PFSK-1 (cell line): Measurements from ENCODE around the gene MCRIP2.

Experiments
- FOXP2 ChIP-seq: optimal IDR thresholded peaks from 2 replicates; pipeline ENCODE3; 2011; ENCODE audit warnings: borderline replicate concordance, control low read depth, inconsistent platforms; ENCODE audit not compliant: insufficient read depth; ENCODE audit errors: extremely low read length, extremely low read depth
- POLR2AphosphoS5 ChIP-seq: IDR thresholded peaks from 2 replicates; pipeline ENCODE4 v1.6.1; 2012; ENCODE audit warnings: low read depth, mild to moderate bottlenecking, control low read depth, low read length, moderate library complexity
- SIN3A ChIP-seq: IDR thresholded peaks from 2 replicates; pipeline ENCODE4 v1.6.1; 2012; ENCODE audit warnings: mild to moderate bottlenecking, low read length, moderate library complexity, borderline replicate concordance; ENCODE audit not compliant: insufficient read depth
- TAF1 ChIP-seq: IDR thresholded peaks from 2 replicates; pipeline ENCODE4 v1.6.1; 2012; ENCODE audit warnings: low read length, control low read depth, borderline replicate concordance; ENCODE audit not compliant: insufficient read depth
- TF ChIP-seq, protein P1 (sequence below), 2 experiments: IDR thresholded peaks; 2 replicates each; pipeline versions ENCODE4 v1.6.1 to v1.8.0; 2011 to 2012; ENCODE audit warnings: low read depth in 2 of 2, low read length in 2 of 2, control low read depth in 1 of 2, inconsistent platforms in 1 of 2, mild to moderate bottlenecking in 1 of 2, moderate library complexity in 1 of 2; ENCODE audit not compliant: insufficient read depth in 1 of 2

The MCRIP2 gene

DNA sequence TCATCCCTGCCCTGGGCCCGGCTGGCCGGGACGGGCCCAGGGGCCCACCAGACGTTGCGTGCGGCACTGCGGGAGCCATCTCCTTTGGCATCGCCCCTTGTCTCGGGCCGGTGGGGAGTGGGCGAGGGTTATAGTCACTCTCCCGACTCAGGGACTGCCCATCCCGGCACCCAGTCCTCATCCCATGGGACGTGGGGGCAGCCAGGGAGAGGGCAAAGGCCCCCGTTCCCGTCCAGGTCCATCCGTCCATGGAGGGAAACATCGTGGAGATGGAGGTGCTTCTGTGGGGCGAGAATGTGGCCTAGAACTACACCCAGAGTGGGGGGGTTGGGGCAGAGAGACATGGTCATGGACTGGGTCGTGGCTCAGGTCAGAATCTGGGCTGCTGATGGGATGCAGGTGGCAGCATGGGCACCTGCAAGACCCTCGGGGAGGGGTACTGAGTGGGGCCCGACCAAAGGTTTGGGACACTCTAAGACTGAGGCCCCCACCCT is 5.1 kb downstream of the MCRIP2 start:
- TF ChIP-seq, protein P1, sequence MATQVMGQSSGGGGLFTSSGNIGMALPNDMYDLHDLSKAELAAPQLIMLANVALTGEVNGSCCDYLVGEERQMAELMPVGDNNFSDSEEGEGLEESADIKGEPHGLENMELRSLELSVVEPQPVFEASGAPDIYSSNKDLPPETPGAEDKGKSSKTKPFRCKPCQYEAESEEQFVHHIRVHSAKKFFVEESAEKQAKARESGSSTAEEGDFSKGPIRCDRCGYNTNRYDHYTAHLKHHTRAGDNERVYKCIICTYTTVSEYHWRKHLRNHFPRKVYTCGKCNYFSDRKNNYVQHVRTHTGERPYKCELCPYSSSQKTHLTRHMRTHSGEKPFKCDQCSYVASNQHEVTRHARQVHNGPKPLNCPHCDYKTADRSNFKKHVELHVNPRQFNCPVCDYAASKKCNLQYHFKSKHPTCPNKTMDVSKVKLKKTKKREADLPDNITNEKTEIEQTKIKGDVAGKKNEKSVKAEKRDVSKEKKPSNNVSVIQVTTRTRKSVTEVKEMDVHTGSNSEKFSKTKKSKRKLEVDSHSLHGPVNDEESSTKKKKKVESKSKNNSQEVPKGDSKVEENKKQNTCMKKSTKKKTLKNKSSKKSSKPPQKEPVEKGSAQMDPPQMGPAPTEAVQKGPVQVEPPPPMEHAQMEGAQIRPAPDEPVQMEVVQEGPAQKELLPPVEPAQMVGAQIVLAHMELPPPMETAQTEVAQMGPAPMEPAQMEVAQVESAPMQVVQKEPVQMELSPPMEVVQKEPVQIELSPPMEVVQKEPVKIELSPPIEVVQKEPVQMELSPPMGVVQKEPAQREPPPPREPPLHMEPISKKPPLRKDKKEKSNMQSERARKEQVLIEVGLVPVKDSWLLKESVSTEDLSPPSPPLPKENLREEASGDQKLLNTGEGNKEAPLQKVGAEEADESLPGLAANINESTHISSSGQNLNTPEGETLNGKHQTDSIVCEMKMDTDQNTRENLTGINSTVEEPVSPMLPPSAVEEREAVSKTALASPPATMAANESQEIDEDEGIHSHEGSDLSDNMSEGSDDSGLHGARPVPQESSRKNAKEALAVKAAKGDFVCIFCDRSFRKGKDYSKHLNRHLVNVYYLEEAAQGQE (IDR thresholded peaks at IDR 0.05; ENCODE audit: insufficient read depth in 1 of 2, low read depth in 2 of 2, low read length in 2 of 2): no peak
- TF ChIP-seq SIN3A (no peak), POLR2AphosphoS5 (no peak), TAF1 (no peak), FOXP2 (no peak)

DNA sequence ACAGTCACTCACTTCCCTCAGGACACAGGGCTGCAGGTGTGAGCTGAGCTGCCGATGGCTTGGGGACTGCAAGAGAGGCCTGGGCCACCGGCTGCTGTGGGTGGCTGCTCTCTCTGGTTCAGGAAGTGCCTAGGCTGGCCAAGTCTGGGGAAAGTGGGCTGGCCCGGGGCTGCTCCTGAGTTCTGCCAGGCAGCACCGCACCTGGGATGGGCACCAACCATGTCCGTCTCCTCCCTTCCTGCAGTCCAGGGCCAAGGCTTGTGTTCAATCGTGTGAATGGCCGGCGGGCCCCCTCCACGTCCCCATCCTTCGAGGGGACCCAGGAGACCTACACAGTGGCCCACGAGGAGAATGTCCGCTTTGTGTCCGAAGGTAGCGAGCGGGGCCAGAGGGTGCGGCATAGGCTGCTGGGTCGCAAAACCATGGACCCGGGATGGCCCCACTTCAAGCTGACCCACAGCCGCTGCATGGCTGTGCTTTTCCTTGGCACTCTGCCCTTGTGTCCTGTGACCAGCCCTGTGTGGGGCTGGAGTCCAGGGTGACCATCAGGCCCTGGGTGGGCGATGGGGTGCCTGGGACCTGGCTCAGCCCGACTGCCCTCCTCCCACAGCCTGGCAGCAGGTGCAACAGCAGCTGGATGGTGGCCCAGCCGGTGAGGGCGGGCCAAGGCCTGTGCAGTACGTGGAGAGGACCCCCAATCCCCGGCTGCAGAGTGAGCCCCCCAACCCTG is 5.7 kb downstream of the MCRIP2 start:
- TF ChIP-seq TAF1 (no peak), POLR2AphosphoS5 (no peak), FOXP2 (no peak)
- TF ChIP-seq, protein P1 (IDR thresholded peaks at IDR 0.05; ENCODE audit: insufficient read depth in 1 of 2, low read depth in 2 of 2, low read length in 2 of 2): no peak

DNA sequence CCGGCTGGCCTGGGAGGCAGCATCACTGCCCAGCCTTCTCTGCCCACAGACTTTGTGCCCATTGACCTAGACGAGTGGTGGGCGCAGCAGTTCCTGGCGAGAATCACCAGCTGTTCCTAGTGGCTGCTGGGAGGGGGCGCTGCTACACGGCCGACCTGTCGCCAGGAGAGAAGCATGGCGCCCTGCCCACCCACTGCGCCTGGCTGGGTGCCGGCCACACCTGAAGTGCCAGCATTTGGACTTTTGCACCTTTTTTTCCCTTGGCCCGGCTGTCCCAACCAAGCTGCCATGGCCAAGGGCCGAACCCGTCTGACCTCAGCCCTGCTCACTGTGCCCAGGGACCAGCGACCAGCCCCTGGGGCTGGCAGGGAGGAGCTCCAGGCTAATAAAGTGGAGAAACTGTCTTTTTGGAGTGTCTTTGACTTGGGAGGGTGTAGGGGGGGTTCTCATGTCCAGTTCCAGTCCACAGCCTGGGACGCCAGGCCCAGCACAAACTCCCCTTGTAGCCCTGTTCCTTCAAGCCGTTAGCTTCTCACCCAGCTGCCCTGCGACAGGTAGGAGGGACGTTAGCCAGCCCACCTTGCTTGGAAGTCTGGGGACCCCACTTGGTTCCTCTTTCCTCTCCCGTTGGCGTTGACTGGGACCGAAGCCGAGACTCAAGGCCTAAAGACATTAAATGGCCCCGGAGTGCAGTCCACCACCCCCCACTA is 6.6 kb downstream of the MCRIP2 start:
- TF ChIP-seq FOXP2: no peak
- TF ChIP-seq SIN3A: no peak
- TF ChIP-seq, protein P1 (IDR thresholded peaks at IDR 0.05; ENCODE audit: insufficient read depth in 1 of 2, low read depth in 2 of 2, low read length in 2 of 2): no peak
- TF ChIP-seq POLR2AphosphoS5: no peak
- no peak for TF ChIP-seq TAF1

DNA sequence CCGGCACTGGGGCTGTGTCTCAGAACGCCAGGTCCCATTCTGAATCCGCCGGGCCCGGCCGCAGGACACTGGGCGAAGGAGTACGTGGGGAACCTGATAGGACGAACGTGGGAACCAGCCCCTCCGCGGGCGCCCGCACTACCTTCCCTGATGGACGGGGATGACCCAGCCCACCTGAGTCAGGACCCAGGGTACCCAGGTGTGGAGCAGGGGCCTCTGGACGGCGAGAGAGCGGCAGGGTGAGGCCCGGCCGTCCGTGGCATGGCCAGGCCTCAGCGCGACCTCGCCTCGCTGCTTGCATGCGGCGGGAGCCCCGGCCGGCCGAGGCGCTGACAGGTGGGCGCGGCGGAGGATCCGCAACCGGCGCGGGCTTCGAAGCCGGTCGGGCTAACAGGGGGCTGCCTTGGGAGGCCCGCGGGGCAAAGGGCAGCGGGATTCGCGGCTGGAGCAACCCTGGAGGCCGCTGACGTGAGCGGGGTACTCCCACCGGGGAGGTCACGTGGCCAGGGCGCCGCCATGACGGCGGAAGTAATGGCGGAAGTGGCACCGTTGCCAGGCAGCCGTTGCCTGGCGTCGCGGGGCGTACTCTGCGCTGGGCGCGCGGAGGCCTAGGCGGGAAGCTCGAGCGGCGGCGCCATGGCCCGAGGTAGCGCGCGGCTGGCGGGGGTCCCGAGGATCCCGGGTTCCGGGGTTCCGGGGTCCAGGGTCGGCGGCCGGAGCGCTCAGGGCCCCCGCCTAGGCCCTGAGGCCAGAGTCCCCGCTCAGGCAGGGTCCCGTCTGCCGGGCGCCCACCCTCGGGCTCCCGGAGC is 7.4 kb downstream of the MCRIP2 start, which contains the start of gene WDR90:
Gene WDR90 (plus strand): TSS at position 585 of the 809 bp plus-strand sequence. CDS start 52 bp downstream, at position 637.
- TF ChIP-seq TAF1 (no peak), POLR2AphosphoS5 (no peak), SIN3A (no peak), FOXP2 (no peak)
- TF ChIP-seq, protein P1 (IDR thresholded peaks at IDR 0.05; ENCODE audit: insufficient read depth in 1 of 2, low read depth in 2 of 2, low read length in 2 of 2): no peak
